Brain microvascular endothelial cell (primary cell): Measurements from ENCODE around the gene CDK14.

Experiments
- DNase-seq: peaks from one replicate; pipeline ENCODE4 v3.0.0-alpha.2; 2020
- H3K27ac ChIP-seq: fragments of 250-450 bp; sonication (Bioruptor Pico); 2 replicates; pipeline ENCODE4 v1.5.1; 2020; ENCODE audit warnings: mild to moderate bottlenecking, moderate library complexity
- H3K27me3 ChIP-seq: fragments of 250-450 bp; sonication (Bioruptor Pico); replicated peaks from 2 replicates; pipeline ENCODE4 v1.5.1; 2020; ENCODE audit warnings: mild to moderate bottlenecking
- H3K36me3 ChIP-seq: fragments of 250-450 bp; sonication (Bioruptor Pico); replicated peaks from 2 replicates; pipeline ENCODE4 v1.5.1; 2020; ENCODE audit warnings: mild to moderate bottlenecking
- H3K4me3 ChIP-seq: 2 replicates; pipeline ENCODE4 v1.5.1; 2011; ENCODE audit warnings: low read depth, mild to moderate bottlenecking, control low read depth, low read length, moderate library complexity
- CTCF ChIP-seq: IDR thresholded peaks from 2 replicates; pipeline ENCODE4 v1.5.1; 2011; ENCODE audit warnings: low read depth, mild to moderate bottlenecking, moderate library complexity, low read length, control low read depth, inconsistent platforms; ENCODE audit errors: missing control alignments
- in situ Hi-C: cut with HindIII; loops from 2 replicates; pipeline ENCODE4 v1.10.0; 2017; ENCODE audit warnings: low sequenced_read_pairs, low pct_ligation_motif_present

Gene CDK14

GRCh38 chr7:90674625-90675024 is 78.5 kb downstream of the CDK14 start:
- Histone ChIP-seq H3K4me3 (no peak overlapping the region), H3K36me3 (no peaks in the 10 kb centered on the region), H3K27me3 (no peaks in the 10 kb centered on the region), H3K27ac (no peak overlapping the region)
- no peak for TF ChIP-seq CTCF
- no peak for DNase-seq
- in situ Hi-C loops: no loop called here

GRCh38 chr7:90675982-90676381 is 79.9 kb downstream of the CDK14 start:
- no peak for TF ChIP-seq CTCF
- no peak for DNase-seq
- no peaks in the 10 kb centered on the region for H3K27me3 ChIP-seq
- no peak overlapping the region for H3K27ac ChIP-seq
- H3K4me3 ChIP-seq: no peak overlapping the region
- no peaks in the 10 kb centered on the region for H3K36me3 ChIP-seq
- in situ Hi-C loops: no loop called here

- in situ Hi-C loops: no loop called here
- no peak overlapping the region for H3K4me3 ChIP-seq
- H3K27ac ChIP-seq: no peak overlapping the region
- H3K27me3 ChIP-seq: no peaks in the 10 kb centered on the region
- H3K36me3 ChIP-seq: no peaks in the 10 kb centered on the region
- DNase-seq: no peak
- no peak for TF ChIP-seq CTCF
Observed at GRCh38 chr7:90677486-90678404, 81.6 kb downstream of the CDK14 start.

GRCh38 chr7:90678986-90679385 is 82.9 kb downstream of the CDK14 start:
- Histone ChIP-seq H3K27me3 (no peaks in the 10 kb centered on the region), H3K4me3 (no peak overlapping the region), H3K27ac (no peak overlapping the region), H3K36me3 (no peaks in the 10 kb centered on the region)
- in situ Hi-C loops: no loop called here
- no peak for TF ChIP-seq CTCF
- no peak for DNase-seq

GRCh38 chr7:90680484-90680883 is 84.4 kb downstream of the CDK14 start:
- DNase-seq: no peak
- in situ Hi-C loops: no loop called here

More at GRCh38 chr7:90680484-90680883, 84.4 kb downstream of the CDK14 start:
- TF ChIP-seq CTCF: no peak
- H3K36me3 ChIP-seq: no peaks in the 10 kb centered on the region
- no peak overlapping the region for H3K27ac ChIP-seq
- no peaks in the 10 kb centered on the region for H3K27me3 ChIP-seq
- no peak overlapping the region for H3K4me3 ChIP-seq
